Ishikawa (cell line): ENCODE results near the gene BAMBI.
A peak's percentile ranks its signal among the peaks of the same experiment; 100 is the strongest.

Experiments
- CEBPB ChIP-seq: IDR thresholded peaks from 2 replicates; pipeline ENCODE4 v1.6.1; 2012
- CREB1 ChIP-seq: IDR thresholded peaks from 2 replicates; pipeline ENCODE4 v1.6.1; 2012; ENCODE audit warnings: low read depth
- EGR1 ChIP-seq: IDR thresholded peaks from 2 replicates; pipeline ENCODE4 v1.6.1; 2012
- EP300 ChIP-seq: IDR thresholded peaks from 2 replicates; pipeline ENCODE4 v1.6.1; 2012; ENCODE audit warnings: borderline replicate concordance
- FOXM1 ChIP-seq: IDR thresholded peaks from 2 replicates; pipeline ENCODE4 v1.6.1; 2012; ENCODE audit warnings: low read depth, borderline replicate concordance
- NFIC ChIP-seq: IDR thresholded peaks from 2 replicates; pipeline ENCODE4 v1.6.1; 2012
- RAD21 ChIP-seq: IDR thresholded peaks from 2 replicates; pipeline ENCODE4 v1.6.1; 2012; ENCODE audit warnings: low read depth
- TAF1 ChIP-seq: IDR thresholded peaks from 2 replicates; pipeline ENCODE4 v1.6.1; 2012; ENCODE audit warnings: low read depth, mild to moderate bottlenecking
- TCF12 ChIP-seq: IDR thresholded peaks from 2 replicates; pipeline ENCODE4 v1.6.1; 2012; ENCODE audit warnings: low read depth
- YY1 ChIP-seq: IDR thresholded peaks from 2 replicates; pipeline ENCODE4 v1.6.1; 2012; ENCODE audit warnings: low read depth
- ZBTB7A ChIP-seq: IDR thresholded peaks from 2 replicates; pipeline ENCODE4 v1.6.1; 2012; ENCODE audit warnings: low read depth
- TF ChIP-seq, protein P1 (sequence below): IDR thresholded peaks from 2 replicates; pipeline ENCODE4 v1.6.1; 2012; ENCODE audit warnings: low read depth, mild to moderate bottlenecking
- TF ChIP-seq, protein P2 (sequence below): IDR thresholded peaks from 2 replicates; pipeline ENCODE4 v1.6.1; 2012
- TF ChIP-seq, protein P3 (sequence below): IDR thresholded peaks from 2 replicates; pipeline ENCODE4 v1.6.1; 2012

The BAMBI gene

DNA sequence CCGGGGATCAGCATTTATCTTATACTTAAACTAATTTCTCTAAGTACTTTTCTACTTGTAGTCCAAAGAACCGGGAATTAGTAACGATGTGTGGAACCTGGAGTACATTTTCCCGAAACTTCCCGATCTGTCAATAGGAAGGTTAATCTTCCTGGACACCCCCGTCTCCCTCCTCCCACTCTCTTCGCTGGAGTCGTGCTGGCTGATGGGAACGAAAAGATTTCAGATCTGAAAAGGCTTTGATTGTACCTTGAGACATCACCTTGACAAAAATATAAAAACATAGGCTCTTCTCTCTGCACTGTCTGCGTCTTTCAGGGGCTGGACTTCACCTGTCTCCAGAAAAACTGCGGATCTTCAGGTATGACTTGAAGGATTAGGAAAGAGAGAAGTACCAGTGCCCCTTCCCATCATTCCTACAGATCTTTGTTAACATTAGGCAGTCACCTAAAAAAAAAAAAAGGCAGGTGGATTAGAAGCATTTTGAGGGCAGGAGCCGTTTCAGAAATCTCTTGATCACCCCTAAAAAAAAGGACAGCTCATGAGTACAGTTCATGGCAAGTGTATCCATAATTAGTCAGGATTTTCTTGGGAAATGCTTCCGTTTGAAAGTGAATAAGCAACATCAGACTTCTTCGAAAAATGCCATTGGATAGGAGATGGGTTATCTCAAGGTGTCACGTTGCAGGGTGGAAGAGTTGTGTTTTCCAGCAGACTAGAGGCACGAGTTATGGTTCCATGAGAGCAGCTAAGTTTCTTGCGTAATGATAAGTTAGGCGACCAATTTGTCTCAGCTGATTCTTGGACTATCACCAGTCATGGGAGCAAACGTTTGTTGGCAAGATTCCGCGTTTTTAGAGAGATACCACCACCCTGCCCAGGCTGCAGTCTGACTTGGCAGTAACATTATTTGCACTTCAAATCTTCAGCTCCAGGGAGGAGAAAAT lies 7.8 kb upstream of the BAMBI start:
- TF ChIP-seq, protein P1, sequence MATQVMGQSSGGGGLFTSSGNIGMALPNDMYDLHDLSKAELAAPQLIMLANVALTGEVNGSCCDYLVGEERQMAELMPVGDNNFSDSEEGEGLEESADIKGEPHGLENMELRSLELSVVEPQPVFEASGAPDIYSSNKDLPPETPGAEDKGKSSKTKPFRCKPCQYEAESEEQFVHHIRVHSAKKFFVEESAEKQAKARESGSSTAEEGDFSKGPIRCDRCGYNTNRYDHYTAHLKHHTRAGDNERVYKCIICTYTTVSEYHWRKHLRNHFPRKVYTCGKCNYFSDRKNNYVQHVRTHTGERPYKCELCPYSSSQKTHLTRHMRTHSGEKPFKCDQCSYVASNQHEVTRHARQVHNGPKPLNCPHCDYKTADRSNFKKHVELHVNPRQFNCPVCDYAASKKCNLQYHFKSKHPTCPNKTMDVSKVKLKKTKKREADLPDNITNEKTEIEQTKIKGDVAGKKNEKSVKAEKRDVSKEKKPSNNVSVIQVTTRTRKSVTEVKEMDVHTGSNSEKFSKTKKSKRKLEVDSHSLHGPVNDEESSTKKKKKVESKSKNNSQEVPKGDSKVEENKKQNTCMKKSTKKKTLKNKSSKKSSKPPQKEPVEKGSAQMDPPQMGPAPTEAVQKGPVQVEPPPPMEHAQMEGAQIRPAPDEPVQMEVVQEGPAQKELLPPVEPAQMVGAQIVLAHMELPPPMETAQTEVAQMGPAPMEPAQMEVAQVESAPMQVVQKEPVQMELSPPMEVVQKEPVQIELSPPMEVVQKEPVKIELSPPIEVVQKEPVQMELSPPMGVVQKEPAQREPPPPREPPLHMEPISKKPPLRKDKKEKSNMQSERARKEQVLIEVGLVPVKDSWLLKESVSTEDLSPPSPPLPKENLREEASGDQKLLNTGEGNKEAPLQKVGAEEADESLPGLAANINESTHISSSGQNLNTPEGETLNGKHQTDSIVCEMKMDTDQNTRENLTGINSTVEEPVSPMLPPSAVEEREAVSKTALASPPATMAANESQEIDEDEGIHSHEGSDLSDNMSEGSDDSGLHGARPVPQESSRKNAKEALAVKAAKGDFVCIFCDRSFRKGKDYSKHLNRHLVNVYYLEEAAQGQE, result no peak
- TF ChIP-seq EGR1, result no peak

DNA sequence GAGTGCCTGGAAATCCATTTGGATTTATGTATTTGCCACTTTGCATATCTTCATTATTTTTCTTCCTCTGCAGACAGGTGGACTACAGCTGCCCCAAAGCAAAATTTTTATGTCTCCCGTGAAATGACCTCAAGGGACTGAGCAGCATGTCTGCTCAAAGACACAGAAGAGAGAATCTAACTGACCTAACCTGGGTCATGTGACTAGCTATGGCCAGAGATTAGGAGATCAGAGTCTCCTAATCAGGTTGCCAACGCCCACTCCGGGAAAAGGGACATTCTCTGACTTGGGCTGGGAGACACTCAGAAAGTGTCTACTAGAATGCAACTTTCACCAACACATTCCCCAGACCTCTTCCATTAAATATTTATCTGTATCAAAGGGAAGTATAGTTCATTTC lies 2.5 kb upstream of the BAMBI start:
- TF ChIP-seq TCF12 (no peak), EP300 (no peak), EGR1 (no peak), RAD21 (no peak), NFIC (no peak), CEBPB (no peak), TAF1 (no peak)
- TF ChIP-seq, protein P2, sequence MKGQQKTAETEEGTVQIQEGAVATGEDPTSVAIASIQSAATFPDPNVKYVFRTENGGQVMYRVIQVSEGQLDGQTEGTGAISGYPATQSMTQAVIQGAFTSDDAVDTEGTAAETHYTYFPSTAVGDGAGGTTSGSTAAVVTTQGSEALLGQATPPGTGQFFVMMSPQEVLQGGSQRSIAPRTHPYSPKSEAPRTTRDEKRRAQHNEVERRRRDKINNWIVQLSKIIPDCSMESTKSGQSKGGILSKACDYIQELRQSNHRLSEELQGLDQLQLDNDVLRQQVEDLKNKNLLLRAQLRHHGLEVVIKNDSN, result 0 out of 2 replicates have a peak, but pooled peaks have one; percentile 35

DNA sequence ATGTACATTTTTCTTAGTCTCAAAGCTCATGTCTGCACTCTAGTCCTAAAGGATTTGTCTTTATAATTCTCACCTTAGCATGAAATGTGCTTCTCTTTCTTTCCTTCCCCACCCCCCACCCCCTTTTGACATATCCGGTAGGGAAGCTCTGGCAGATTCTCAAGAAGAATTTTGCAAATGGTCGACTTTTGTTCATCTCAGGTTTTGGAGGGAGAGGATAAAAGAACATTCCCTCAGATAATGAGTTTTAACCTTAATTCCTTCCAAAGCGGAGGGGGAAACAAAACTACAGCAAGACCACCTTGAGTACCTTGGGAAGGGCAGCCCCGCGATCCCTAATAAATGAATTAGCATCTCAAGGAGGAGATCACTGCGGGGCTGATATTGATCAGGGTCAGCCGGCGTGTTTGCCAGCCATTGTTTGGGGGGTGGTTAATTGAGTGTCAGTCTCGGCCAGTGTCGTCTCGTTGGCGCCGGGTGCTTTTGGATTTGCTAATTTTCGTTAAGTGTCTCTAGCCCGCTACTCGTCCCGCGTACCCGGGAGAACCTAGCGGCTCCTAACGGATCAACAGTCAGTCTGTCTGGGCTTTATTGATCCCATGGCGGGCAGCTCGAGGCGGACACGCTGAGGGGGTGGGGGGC lies 874 bp upstream of the BAMBI start:
- TF ChIP-seq YY1, result no peak
- TF ChIP-seq TAF1, result no peak
- TF ChIP-seq, protein P1, result no peak
- no peak for TF ChIP-seq ZBTB7A
- TF ChIP-seq TCF12, result no peak
- TF ChIP-seq CREB1, result no peak
- TF ChIP-seq, protein P2, result no peak
- no peak for TF ChIP-seq FOXM1

DNA sequence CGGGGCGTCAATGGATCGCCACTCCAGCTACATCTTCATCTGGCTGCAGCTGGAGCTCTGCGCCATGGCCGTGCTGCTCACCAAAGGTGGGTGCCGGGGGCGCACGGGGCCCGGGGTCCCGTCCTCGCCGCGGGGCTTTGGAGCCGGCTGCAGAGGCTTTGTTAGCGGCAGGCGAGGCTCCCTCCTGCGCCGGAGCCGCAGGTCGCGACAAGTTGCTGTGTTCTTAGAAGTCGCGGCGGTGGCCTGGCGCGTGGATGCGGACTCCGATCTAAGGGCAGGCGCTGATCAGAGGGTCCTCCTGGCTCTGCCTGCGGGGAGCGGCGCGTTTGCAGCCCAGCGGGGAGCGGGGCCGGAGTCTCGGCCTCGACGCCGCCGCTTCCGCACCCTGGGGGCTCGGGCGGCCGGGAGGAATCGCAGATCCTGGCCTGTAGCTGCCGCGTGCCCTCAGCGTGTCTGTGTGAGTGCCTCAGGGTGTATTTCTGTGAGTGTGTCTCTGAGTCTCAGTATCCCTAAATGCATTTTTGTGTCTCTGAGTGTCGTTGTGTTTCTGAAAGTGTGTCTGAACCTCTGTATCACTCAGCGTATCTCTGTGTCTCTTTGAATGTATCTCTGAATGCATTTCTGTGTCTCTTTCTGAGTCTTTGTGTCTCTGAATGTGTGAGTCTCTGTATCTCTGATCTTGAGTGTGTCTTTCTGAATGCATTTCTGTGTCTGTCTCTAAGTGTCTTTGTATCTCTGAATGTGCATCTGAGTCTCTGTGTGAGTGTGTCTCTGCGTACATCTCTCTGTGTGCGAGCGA lies 766 bp downstream of the BAMBI start:
- TF ChIP-seq YY1 (no peak), CEBPB (no peak), EP300 (no peak), TCF12 (no peak)
- TF ChIP-seq, protein P3, sequence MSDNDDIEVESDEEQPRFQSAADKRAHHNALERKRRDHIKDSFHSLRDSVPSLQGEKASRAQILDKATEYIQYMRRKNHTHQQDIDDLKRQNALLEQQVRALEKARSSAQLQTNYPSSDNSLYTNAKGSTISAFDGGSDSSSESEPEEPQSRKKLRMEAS, result peak; percentile 23; the same call in 1 of the 2 replicates

DNA sequence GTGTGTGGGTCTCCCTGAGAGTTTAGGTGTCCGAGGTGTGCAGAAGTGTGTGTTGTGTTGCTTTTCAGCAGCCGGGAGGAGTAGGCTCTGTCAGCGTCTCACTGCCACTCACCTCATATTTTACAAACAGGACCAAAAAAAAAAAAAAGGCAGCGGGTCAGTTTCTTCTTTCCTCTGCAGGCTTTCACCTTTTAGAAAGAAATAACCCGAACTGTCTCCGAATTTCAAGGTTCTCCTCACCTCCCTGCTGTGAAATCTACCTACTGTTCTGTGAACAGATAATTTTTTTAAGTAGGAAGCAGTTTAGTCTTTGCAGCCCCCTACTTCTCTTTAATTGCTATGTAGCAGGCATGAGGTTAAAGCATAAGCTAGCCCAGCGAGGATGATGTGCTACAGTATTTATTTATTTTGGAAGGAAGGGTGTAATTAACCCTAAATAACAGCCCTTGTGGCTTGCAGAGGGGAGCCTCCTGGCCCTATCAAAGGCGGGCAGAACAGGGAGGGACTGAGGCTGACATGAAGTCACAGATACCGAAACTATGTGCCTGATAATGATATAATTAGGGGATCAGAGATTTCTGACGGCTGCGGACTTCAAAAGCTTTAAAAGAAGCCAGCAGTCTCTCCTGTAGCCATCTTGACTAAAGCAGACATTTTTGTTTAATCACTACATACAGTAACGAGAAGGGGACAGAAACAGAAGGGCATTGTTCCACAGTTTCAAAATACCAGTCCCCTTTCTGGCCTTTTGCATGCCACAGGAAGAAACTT lies 1.6 kb downstream of the BAMBI start:
- TF ChIP-seq TAF1 (no peak), YY1 (no peak), RAD21 (no peak), NFIC (no peak), CREB1 (no peak)
- TF ChIP-seq, protein P1, result no peak
- TF ChIP-seq, protein P2, result no peak
- TF ChIP-seq, protein P3, result no peak
